Measurements from ENCODE around the gene LPGAT1. TPM values are rescaled to one million over a fixed set of nuclear protein-coding genes. Genes with fewer than 3 reads are reported as not detected.

LPGAT1 gene
- total RNA-seq, 4 donors from 2014 or later, result 26.7 to 41.4 (median 38.1) TPM

GRCh38 chr1:211708926-211709325, 121.6 kb downstream of the LPGAT1 start:
- TF ChIP-seq POLR2A (IDR thresholded peaks at IDR 0.05) (no peak), CTCF (IDR thresholded peaks at IDR 0.05) (no peak), EP300 (IDR thresholded peaks at IDR 0.05) (no peak)

GRCh38 chr1:211708006-211708405, 122.6 kb downstream of the LPGAT1 start:
- Histone ChIP-seq H3K27me3 (no peaks in the 10 kb centered on the region), H3K4me3 (no peak overlapping the region), H3K27ac (no peak overlapping the region), H3K9me3 (no peaks in the 10 kb centered on the region), H3K4me1 (no peaks in the 10 kb centered on the region), H3K36me3 (no peaks in the 10 kb centered on the region)
- WGBS, 2 donors, result 75 to 83% methylated on average over 6 of the region's 6 CpGs
- no peak for TF ChIP-seq CTCF (IDR thresholded peaks at IDR 0.05)
- TF ChIP-seq POLR2A (IDR thresholded peaks at IDR 0.05), result no peak
- DNase-seq (ENCODE audit: low spot score in 2 of 2), result no peak

More at GRCh38 chr1:211708926-211709325, 121.6 kb downstream of the LPGAT1 start:
- no peaks in the 10 kb centered on the region for H3K36me3 ChIP-seq
- no peak overlapping the region for H3K4me3 ChIP-seq
- H3K27ac ChIP-seq, result no peak overlapping the region
- 74 to 82% methylated on average over 4 of the region's 4 CpGs for WGBS, 2 donors
- H3K4me1 ChIP-seq, result no peaks in the 10 kb centered on the region
- DNase-seq (ENCODE audit: low spot score in 2 of 2), result no peak
- H3K9me3 ChIP-seq, result no peaks in the 10 kb centered on the region
- H3K27me3 ChIP-seq, result no peaks in the 10 kb centered on the region

GRCh38 chr1:211705467-211706091, 125.0 kb downstream of the LPGAT1 start:
- no peaks in the 10 kb centered on the region for H3K27me3 ChIP-seq
- no peaks in the 10 kb centered on the region for H3K9me3 ChIP-seq
- no peak for TF ChIP-seq CTCF (IDR thresholded peaks at IDR 0.05)
- no peak for TF ChIP-seq POLR2A (IDR thresholded peaks at IDR 0.05)
- no peak for TF ChIP-seq EP300 (IDR thresholded peaks at IDR 0.05)
- H3K4me3 ChIP-seq, result no peak overlapping the region
- 66 to 70% methylated on average over 6 of the region's 6 CpGs for WGBS, 2 donors
- no peaks in the 10 kb centered on the region for H3K4me1 ChIP-seq
- H3K27ac ChIP-seq, result no peak overlapping the region
- no peaks in the 10 kb centered on the region for H3K36me3 ChIP-seq
- DNase-seq (ENCODE audit: low spot score in 2 of 2), result no peak

GRCh38 chr1:211704543-211704942, 126.0 kb downstream of the LPGAT1 start:
- 79 to 100% methylated on average over 3 of the region's 3 CpGs for WGBS, 2 donors
- TF ChIP-seq POLR2A (IDR thresholded peaks at IDR 0.05), result no peak
- TF ChIP-seq CTCF (IDR thresholded peaks at IDR 0.05), result no peak
- no peak for TF ChIP-seq EP300 (IDR thresholded peaks at IDR 0.05)

GRCh38 chr1:211703812-211704537, 126.6 kb downstream of the LPGAT1 start:
- DNase-seq (ENCODE audit: low spot score in 2 of 2), result no peak
- TF ChIP-seq EP300 (IDR thresholded peaks at IDR 0.05), result no peak
- no peak for TF ChIP-seq POLR2A (IDR thresholded peaks at IDR 0.05)
- no peak for TF ChIP-seq CTCF (IDR thresholded peaks at IDR 0.05)
- Histone ChIP-seq H3K27ac (no peak overlapping the region), H3K27me3 (no peaks in the 10 kb centered on the region), H3K36me3 (no peaks in the 10 kb centered on the region), H3K4me3 (no peak overlapping the region), H3K4me1 (peaks cover 0 to under 1% (median 0%) of the 10 kb centered on the region in 4 donors), H3K9me3 (no peaks in the 10 kb centered on the region)
- WGBS, 2 donors, result 56 to 65% methylated on average over 10 to 11 of the region's 11 CpGs

More at GRCh38 chr1:211704543-211704942, 126.0 kb downstream of the LPGAT1 start:
- no peak overlapping the region for H3K27ac ChIP-seq
- H3K4me1 ChIP-seq, result no peaks in the 10 kb centered on the region
- DNase-seq (ENCODE audit: low spot score in 2 of 2), result no peak
- H3K27me3 ChIP-seq, result no peaks in the 10 kb centered on the region
- no peaks in the 10 kb centered on the region for H3K9me3 ChIP-seq
- H3K36me3 ChIP-seq, result no peaks in the 10 kb centered on the region
- H3K4me3 ChIP-seq, result no peak overlapping the region
